Epithelial cell of prostate (primary cell): ENCODE results near the gene NCL.
"Not testable (repeated sequence)": the region's sequence is repeated elsewhere in the genome, so short reads cannot be mapped to it uniquely, and the experiment has no call there.

Experiments used
- DNase-seq: peaks from one replicate; pipeline ENCODE4 v3.0.0-alpha.2; 2011; ENCODE audit warnings: low read depth, low spot score
- H3K27ac ChIP-seq: fragments of 450-650 bp; 2 replicates; pipeline ENCODE4 v1.5.1; 2017; ENCODE audit warnings: mild to moderate bottlenecking

The NCL gene

GRCh38 chr2:231469583-231469950 lies 5.3 kb upstream of the NCL start:
- DNase-seq = no peak
- no peak overlapping the region for H3K27ac ChIP-seq

- DNase-seq = no peak
These were observed 3.6 kb upstream of the NCL start for GRCh38 chr2:231467613-231468530.

GRCh38 chr2:231467016-231467545 lies 2.8 kb upstream of the NCL start:
- H3K27ac ChIP-seq = no peak overlapping the region
- DNase-seq = no peak

More at GRCh38 chr2:231467613-231468530, 3.6 kb upstream of the NCL start:
- H3K27ac ChIP-seq = no peak overlapping the region

GRCh38 chr2:231464576-231465540 lies 574 bp upstream of the NCL start:
- H3K27ac ChIP-seq = peak overlapping the region; percentile 93
- no peak for DNase-seq

GRCh38 chr2:231462729-231463465 lies 1.4 kb downstream of the NCL start:
- peak overlapping the region; percentile 93 for H3K27ac ChIP-seq
- no peak for DNase-seq

- H3K27ac ChIP-seq = no peak overlapping the region
- no peak for DNase-seq
These were observed 2.7 kb downstream of the NCL start for GRCh38 chr2:231461516-231461971.

- DNase-seq, H3K27ac ChIP-seq: not testable (repeated sequence)
These were observed 3.4 kb downstream of the NCL start for GRCh38 chr2:231460841-231461240.

GRCh38 chr2:231460073-231460835 lies 4.0 kb downstream of the NCL start:
- no peak for DNase-seq
- H3K27ac ChIP-seq = no peak overlapping the region

GRCh38 chr2:231458368-231458767 lies 5.9 kb downstream of the NCL start:
- H3K27ac ChIP-seq = no peak overlapping the region
- DNase-seq = no peak

- no peak overlapping the region for H3K27ac ChIP-seq
- DNase-seq = no peak
These were observed 7.2 kb downstream of the NCL start for GRCh38 chr2:231457101-231457500.

- no peak for DNase-seq
- H3K27ac ChIP-seq = no peak overlapping the region
These were observed 7.8 kb downstream of the NCL start for GRCh38 chr2:231456295-231457004.

GRCh38 chr2:231455890-231456289 lies 8.4 kb downstream of the NCL start:
- H3K27ac ChIP-seq = no peak overlapping the region
- no peak for DNase-seq

- no peak for DNase-seq
- H3K27ac ChIP-seq = no peak overlapping the region
These were observed 9.1 kb downstream of the NCL start for GRCh38 chr2:231455222-231455621.

- DNase-seq = no peak
- H3K27ac ChIP-seq = no peak overlapping the region
These were observed 9.9 kb downstream of the NCL start for GRCh38 chr2:231454361-231454791.

GRCh38 chr2:231452799-231453508 lies 11.3 kb downstream of the NCL start:
- H3K27ac ChIP-seq = peak overlapping the region; percentile 20
- no peak for DNase-seq

GRCh38 chr2:231450548-231450989 lies 13.7 kb downstream of the NCL start:
- no peak for DNase-seq
- no peak overlapping the region for H3K27ac ChIP-seq

- DNase-seq = no peak
- H3K27ac ChIP-seq = no peak overlapping the region
These were observed 14.7 kb downstream of the NCL start for GRCh38 chr2:231449503-231450054.

GRCh38 chr2:231436957-231437356 lies 27.3 kb downstream of the NCL start:
- DNase-seq = no peak
- H3K27ac ChIP-seq = no peak overlapping the region
